Thoracic aorta (tissue), 2 donors: ENCODE results near the gene ZFAND3. TPM values are rescaled to one million over a fixed set of nuclear protein-coding genes. Genes with fewer than 3 reads are reported as not detected.

Experiments used
- ATAC-seq: fragments of 150-250 bp; one replicate; pipeline ENCODE4 v1.8.0; 2017; ENCODE audit warnings: low read depth; ENCODE audit not compliant: insufficient number of reproducible peaks, low FRiP score
- DNase-seq: peaks from one replicate; pipeline ENCODE4 v3.0.0-alpha.2; 2020; ENCODE audit warnings: low spot score
- H3K27ac ChIP-seq, 2 donors: fragments of 200-600 bp; sonication (generic); 1 replicate in 1 of 2; 2 replicates in 1 of 2; pipeline ENCODE4 v1.5.1; 2016; ENCODE audit warnings: mild to moderate bottlenecking in 2 of 2, moderate library complexity in 2 of 2
- H3K27me3 ChIP-seq: fragments of 200-600 bp; sonication (generic); replicated peaks from 2 replicates; pipeline ENCODE4 v1.6.0; 2016; ENCODE audit warnings: mild to moderate bottlenecking; ENCODE audit not compliant: insufficient read depth
- H3K36me3 ChIP-seq: fragments of 200-600 bp; sonication (generic); one replicate; pipeline ENCODE4 v1.5.1; 2016
- H3K4me1 ChIP-seq, 2 donors: fragments of 200-600 bp; sonication (generic); 1 replicate in 1 of 2; 2 replicates in 1 of 2; pipeline versions ENCODE4 v1.5.1 to v1.6.0; 2016; ENCODE audit warnings: low read depth in 2 of 2, mild to moderate bottlenecking in 1 of 2; ENCODE audit not compliant: control insufficient read depth in 1 of 2
- H3K4me3 ChIP-seq: fragments of 200-600 bp; sonication (generic); 2 replicates; pipeline ENCODE4 v1.5.1; 2016; ENCODE audit warnings: mild to moderate bottlenecking
- H3K9me3 ChIP-seq: fragments of 200-600 bp; sonication (generic); 2 replicates; pipeline ENCODE4 v1.5.1; 2016
- CTCF ChIP-seq: fragments of 200-600 bp; sonication (generic); IDR thresholded peaks from one replicate; pipeline ENCODE4 v1.5.1; 2019; ENCODE audit warnings: antibody characterized with exemption
- total RNA-seq, 2 donors: library from RNA; depleted of rRNA; stranded (reverse); fragments of >200 nt; gene quantifications; one replicate each; pipeline versions ENCODE4 v1.1.0 to v1.2.3, GENCODE V29; 2016

The ZFAND3 gene
- total RNA-seq, 2 donors from 2014 or later: 45.4 to 56.2 TPM

GRCh38 chr6:38149531-38149930 is 330.0 kb downstream of the ZFAND3 start:
- H3K9me3 ChIP-seq: no peaks in the 10 kb centered on the region
- no peak for ATAC-seq
- H3K36me3 ChIP-seq: peaks cover 6% of the 10 kb centered on the region
- DNase-seq: no peak
- no peak overlapping the region for H3K4me3 ChIP-seq
- no peaks in the 10 kb centered on the region for H3K4me1 ChIP-seq
- H3K27ac ChIP-seq: no peak overlapping the region
- H3K27me3 ChIP-seq: no peaks in the 10 kb centered on the region
- TF ChIP-seq CTCF: no peak

DNA sequence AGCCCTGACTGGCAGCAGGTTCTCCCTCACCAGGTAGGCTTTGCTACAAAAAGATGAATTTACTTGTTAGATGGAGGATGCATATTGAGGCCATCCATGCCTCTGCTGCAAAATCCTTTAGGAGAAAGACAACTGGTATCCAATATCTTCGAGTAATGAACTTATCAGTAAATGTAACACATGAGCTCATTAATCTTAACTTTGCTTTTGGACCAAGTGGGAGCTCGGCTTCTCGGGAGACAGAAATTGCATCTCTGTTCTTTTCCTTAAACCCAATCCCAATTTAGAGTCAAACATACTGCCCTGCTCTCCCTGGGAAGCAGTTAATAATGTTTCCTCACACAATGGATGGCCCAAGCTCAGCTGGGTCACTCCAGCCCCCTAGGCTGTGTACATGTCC is 330.5 kb downstream of the ZFAND3 start:
- Histone ChIP-seq H3K4me3 (no peak overlapping the region), H3K4me1 (no peaks in the 10 kb centered on the region), H3K27me3 (no peaks in the 10 kb centered on the region), H3K9me3 (no peaks in the 10 kb centered on the region), H3K27ac (no peak overlapping the region), H3K36me3 (peaks cover 6% of the 10 kb centered on the region)
- ATAC-seq (no peak), DNase-seq (no peak)
- TF ChIP-seq CTCF: no peak

- TF ChIP-seq CTCF: no peak
- ATAC-seq (no peak), DNase-seq (no peak)
- H3K4me3 ChIP-seq: no peak overlapping the region
- H3K4me1 ChIP-seq: no peaks in the 10 kb centered on the region
- H3K27me3 ChIP-seq: no peaks in the 10 kb centered on the region
- H3K36me3 ChIP-seq: peaks cover 6% of the 10 kb centered on the region
- no peak overlapping the region for H3K27ac ChIP-seq
- no peaks in the 10 kb centered on the region for H3K9me3 ChIP-seq
Measured at GRCh38 chr6:38150681-38151296, 331.3 kb downstream of the ZFAND3 start.

GRCh38 chr6:38151580-38152500 is 332.3 kb downstream of the ZFAND3 start:
- DNase-seq: no peak
- no peaks in the 10 kb centered on the region for H3K9me3 ChIP-seq
- ATAC-seq: no peak
- H3K4me3 ChIP-seq: no peak overlapping the region
- H3K4me1 ChIP-seq: no peaks in the 10 kb centered on the region
- H3K36me3 ChIP-seq: peaks cover 6% of the 10 kb centered on the region
- TF ChIP-seq CTCF: no peak
- no peaks in the 10 kb centered on the region for H3K27me3 ChIP-seq
- H3K27ac ChIP-seq: no peak overlapping the region

DNA sequence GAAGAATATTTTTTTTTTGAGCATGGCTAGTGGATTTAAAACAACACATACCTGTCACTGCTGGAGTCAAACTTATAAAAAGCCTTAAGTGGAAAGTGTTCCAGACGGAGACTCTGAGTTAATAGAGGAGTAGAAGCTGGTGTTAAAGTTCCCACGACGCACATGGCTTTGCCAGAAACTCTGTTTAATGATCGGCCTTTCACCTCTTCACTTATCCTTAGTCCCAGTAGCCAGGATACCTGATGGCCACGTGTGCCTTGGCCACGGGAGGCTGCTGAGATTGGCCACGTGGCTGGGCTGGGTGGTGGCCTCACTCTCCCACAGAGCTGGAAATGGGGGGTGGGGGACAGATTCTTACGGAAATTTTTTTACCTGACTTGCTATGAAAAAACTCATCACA is 333.1 kb downstream of the ZFAND3 start:
- no peak overlapping the region for H3K27ac ChIP-seq
- DNase-seq: no peak
- H3K9me3 ChIP-seq: no peaks in the 10 kb centered on the region
- H3K36me3 ChIP-seq: peaks cover 6% of the 10 kb centered on the region
- no peak for ATAC-seq
- TF ChIP-seq CTCF: no peak
- no peaks in the 10 kb centered on the region for H3K4me1 ChIP-seq
- H3K4me3 ChIP-seq: no peak overlapping the region
- no peaks in the 10 kb centered on the region for H3K27me3 ChIP-seq
